ENCODE data around the gene SGCA. TPM values are rescaled to one million over a fixed set of nuclear protein-coding genes. Genes with fewer than 3 reads are reported as not detected.

Gene SGCA
- total and polyA plus RNA-seq, 10 of the 15 experiments (the other 5 are each of a cell fraction or from before 2014, with no cell fraction given): 0.13 to 2.2 (median 0.50) TPM; not detected in 2

DNA sequence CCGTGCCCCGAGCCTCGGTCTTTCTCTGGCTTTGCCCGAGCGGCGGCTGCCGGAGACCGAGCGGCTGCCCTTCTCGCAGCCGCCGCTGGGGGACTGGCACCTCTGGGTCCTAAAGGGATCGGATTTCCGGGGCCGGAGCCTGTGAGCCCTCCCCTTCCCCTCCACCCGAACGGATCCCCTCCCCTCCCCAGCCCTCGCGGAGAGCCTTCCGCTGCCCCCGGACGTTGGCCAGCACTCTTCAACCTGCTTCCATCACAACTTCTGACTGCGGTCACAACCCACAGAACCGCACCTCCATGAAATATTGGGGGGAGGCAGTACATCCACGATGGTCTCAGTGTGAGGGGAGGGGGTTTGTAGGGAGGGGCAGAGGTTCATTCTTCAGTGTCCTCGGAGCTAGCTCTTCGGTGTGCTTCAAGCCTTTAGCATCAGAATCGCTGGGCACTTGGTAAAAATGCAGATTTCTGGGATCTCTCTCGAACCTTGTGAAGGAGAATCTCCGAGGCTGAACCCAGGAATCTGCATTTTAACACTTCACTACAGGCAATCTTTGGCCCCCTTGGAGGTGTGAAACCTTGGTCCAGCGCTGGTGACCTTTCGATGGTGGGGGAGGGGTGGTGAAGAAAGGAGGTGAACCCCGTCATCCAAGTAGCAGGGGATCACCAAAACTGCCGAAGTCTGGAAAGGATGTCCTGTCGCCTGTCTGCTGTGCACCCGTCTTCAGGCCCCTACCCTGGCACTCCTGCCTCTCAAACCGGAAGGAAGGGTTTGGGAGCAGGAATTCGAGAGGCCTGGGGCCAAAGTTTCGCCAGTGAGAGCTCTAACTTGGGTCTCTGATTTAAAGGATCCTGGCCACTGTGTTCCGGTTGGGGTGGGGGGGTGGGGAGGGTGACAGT, 14.5 kb upstream of the SGCA start:
- CTCF ChIA-PET: interaction anchor here (0.7 to 9.3 kb wide), 15 partner anchors 10 to 62 kb away, joined by 3 to 99 read pairs (median 6); partner anchors contain the start of gene SGCA
- in situ Hi-C loops (cut with MboI) (no loop called here), intact Hi-C loops (cut with micrococcal nuclease; ENCODE audit: unreplicated experiment) (no loop called here)
- Histone ChIP-seq H3K9ac (ENCODE audit: control insufficient read depth, insufficient read depth, low read length) (peak overlapping the region; percentile 88), H3K79me2 (ENCODE audit: control insufficient read depth, insufficient read depth, low read length) (peaks cover 53% of the 10 kb centered on the region), H3K9me3 (replicated peaks; ENCODE audit: control insufficient read depth, insufficient read depth, low read length) (no peaks in the 10 kb centered on the region), H3K27me3 (replicated peaks in 1 of 2; ENCODE audit: control insufficient read depth in 2 of 2, insufficient read depth in 2 of 2, low read length in 1 of 2) (no peaks in the 10 kb centered on the region), H3K4me3 (peak overlapping the region; percentile 95), H2AFZ (ENCODE audit: control insufficient read depth, low read depth, low read length) (peak overlapping the region; percentile 71), H3K27ac (ENCODE audit: control insufficient read depth, insufficient read depth) (peak overlapping the region; percentile 89), H3K4me2 (ENCODE audit: control insufficient read depth, insufficient read depth) (peak overlapping the region; percentile 89), H3K36me3 (ENCODE audit: control insufficient read depth in 2 of 2, insufficient read depth in 2 of 2, low read length in 1 of 2) (peaks cover 0 to 4% of the 10 kb centered on the region in 2 experiments; a peak in 2 of 4 replicates), H3K4me1 (ENCODE audit: control insufficient read depth, insufficient read depth, low read length) (peaks cover 46% of the 10 kb centered on the region), H4K20me1 (ENCODE audit: control insufficient read depth, insufficient read depth) (no peaks in the 10 kb centered on the region; the same call in none of the 2 replicates)
- FAIRE-seq (no peak), DNase-seq (ENCODE audit: low read depth, low spot score) (peak; percentile 63), ATAC-seq (peak; percentile 67)
- BruUV-seq (replicated peaks): TSS peak; percentile 72
- POLR2A ChIA-PET: interaction anchor here (0.6 to 2.2 kb wide), 14 partner anchors 10 to 1880 kb away, joined by 3 to 18 read pairs (median 4); partner anchors contain the start of genes ITGA3 and XYLT2
- RAD21 ChIA-PET (ENCODE audit: unreplicated experiment): interaction anchor here (1.0 to 3.5 kb wide), 12 partner anchors 10 to 160 kb away, joined by 3 to 17 read pairs (median 6); partner anchors contain the start of genes SAMD14 and SGCA
- SMC1A ChIA-PET (ENCODE audit: uncharacterized antibody, unreplicated experiment): interaction anchor here (0.8 to 3.6 kb wide), 6 partner anchors 10 to 26 kb away, joined by 3 to 31 read pairs (median 4); partner anchors contain the start of genes SAMD14 and SGCA
- WGBS (ENCODE audit: insufficient coverage, insufficient replicate concordance, low lambda C conversion rate, missing lambda C conversion rate): 2% methylated on average over 23 of the region's 40 CpGs
- TF ChIP-seq HSF1 (IDR thresholded peaks at IDR 0.05; ENCODE audit: low read depth, low read length) (0 out of 2 replicates have a peak, but pooled peaks have one; percentile 11), POLR2A (IDR thresholded peaks at IDR 0.05; ENCODE audit: low read depth, low read length) (peak; percentile 70), CHD2 (IDR thresholded peaks at IDR 0.05; ENCODE audit: borderline replicate concordance, low read depth, low read length) (peak; percentile 31), TCF7 (IDR thresholded peaks at IDR 0.05; ENCODE audit: borderline replicate concordance) (no peak), POU2F2 (IDR thresholded peaks at IDR 0.05; ENCODE audit: borderline replicate concordance, low read depth, low read length) (0 out of 3 replicates have a peak, but pooled peaks have one; percentile 50), ZSCAN29 (IDR thresholded peaks at IDR 0.05) (no peak), YY1 (IDR thresholded peaks at IDR 0.05; ENCODE audit: low read depth, low read length) (peak; percentile 65; the same call in 1 of the 2 replicates), SIX5 (IDR thresholded peaks at IDR 0.05; ENCODE audit: low read depth, low read length, severe bottlenecking) (no peak), POLR2AphosphoS5 (IDR thresholded peaks at IDR 0.05; ENCODE audit: low read length) (peak; percentile 53; the same call in 1 of the 2 replicates), MYC (IDR thresholded peaks at IDR 0.05; ENCODE audit: insufficient read depth, insufficient read length, insufficient replicate concordance, low read length, severe bottlenecking) (peak; percentile 37), EGR1 (IDR thresholded peaks at IDR 0.05; ENCODE audit: borderline replicate concordance in 1 of 2, low read depth in 2 of 2, low read length in 2 of 2) (peak in 1 of 2 experiments; percentile 66; a peak in 1 of 3 replicates), HDGF (IDR thresholded peaks at IDR 0.05) (peak; percentile 86), NBN (IDR thresholded peaks at IDR 0.05) (peak; percentile 75), NR2C1 (IDR thresholded peaks at IDR 0.05) (peak; percentile 62; the same call in 1 of the 2 replicates), ZNF217 (IDR thresholded peaks at IDR 0.05) (0 out of 2 replicates have a peak, but pooled peaks have one; percentile 19), PKNOX1 (IDR thresholded peaks at IDR 0.05) (no peak), RBBP5 (conservative IDR thresholded peaks at IDR 0.05) (no peak)
- TF ChIP-seq, protein P1, sequence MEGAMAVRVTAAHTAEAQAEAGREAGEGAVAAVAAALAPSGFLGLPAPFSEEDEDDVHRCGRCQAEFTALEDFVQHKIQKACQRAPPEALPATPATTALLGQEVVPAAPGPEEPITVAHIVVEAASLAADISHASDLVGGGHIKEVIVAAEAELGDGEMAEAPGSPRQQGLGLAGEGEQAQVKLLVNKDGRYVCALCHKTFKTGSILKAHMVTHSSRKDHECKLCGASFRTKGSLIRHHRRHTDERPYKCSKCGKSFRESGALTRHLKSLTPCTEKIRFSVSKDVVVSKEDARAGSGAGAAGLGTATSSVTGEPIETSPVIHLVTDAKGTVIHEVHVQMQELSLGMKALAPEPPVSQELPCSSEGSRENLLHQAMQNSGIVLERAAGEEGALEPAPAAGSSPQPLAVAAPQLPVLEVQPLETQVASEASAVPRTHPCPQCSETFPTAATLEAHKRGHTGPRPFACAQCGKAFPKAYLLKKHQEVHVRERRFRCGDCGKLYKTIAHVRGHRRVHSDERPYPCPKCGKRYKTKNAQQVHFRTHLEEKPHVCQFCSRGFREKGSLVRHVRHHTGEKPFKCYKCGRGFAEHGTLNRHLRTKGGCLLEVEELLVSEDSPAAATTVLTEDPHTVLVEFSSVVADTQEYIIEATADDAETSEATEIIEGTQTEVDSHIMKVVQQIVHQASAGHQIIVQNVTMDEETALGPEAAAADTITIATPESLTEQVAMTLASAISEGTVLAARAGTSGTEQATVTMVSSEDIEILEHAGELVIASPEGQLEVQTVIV (IDR thresholded peaks at IDR 0.05; ENCODE audit: borderline replicate concordance, partially characterized antibody): no peak

Data from GM12878 (cell line).